HepG2 (cell line): ENCODE results near the gene METAP1D. TPM values are rescaled to one million over a fixed set of nuclear protein-coding genes. Genes with fewer than 3 reads are reported as not detected.
A peak's percentile ranks its signal among the peaks of the same experiment; 100 is the strongest.

ENCODE experiments used
- AKNA ChIP-seq: sonication (generic); formaldehyde crosslinking; IDR thresholded peaks from 2 replicates; pipeline ENCODE4 v1.4.0; 2020; ENCODE audit warnings: missing genetic modification reagents, borderline replicate concordance
- ARHGAP35 ChIP-seq: sonication (generic); formaldehyde crosslinking; IDR thresholded peaks from 2 replicates; pipeline ENCODE4 v1.9.0; 2022; ENCODE audit warnings: mild to moderate bottlenecking, inconsistent platforms, moderate library complexity, missing genetic modification reagents, borderline replicate concordance
- ARID3A ChIP-seq: IDR thresholded peaks from 2 replicates; pipeline ENCODE4 v1.6.1; 2012; ENCODE audit warnings: low read depth, low read length, improper control_type of control experiment
- ARNT2 ChIP-seq: sonication (generic); formaldehyde crosslinking; IDR thresholded peaks from 2 replicates; pipeline ENCODE4 v1.8.0; 2022; ENCODE audit warnings: mild to moderate bottlenecking, low read depth, missing genetic modification reagents, moderate library complexity
- ESRRA ChIP-seq: sonication (generic); formaldehyde crosslinking; IDR thresholded peaks from 2 replicates; pipeline ENCODE4 v1.5.1; 2020; ENCODE audit warnings: mild to moderate bottlenecking, low read depth, missing genetic modification reagents
- HMGXB4 ChIP-seq, 2 experiments: sonication (generic) in 1 of 2; formaldehyde crosslinking in 1 of 2; IDR thresholded peaks; 2 replicates each; pipeline versions ENCODE4 v1.4.0 to v1.6.1; 2018 to 2020; ENCODE audit warnings: missing genetic modification reagents in 2 of 2, borderline replicate concordance in 1 of 2, low read depth in 1 of 2, mild to moderate bottlenecking in 1 of 2, missing biosample characterization in 1 of 2
- MBNL3 ChIP-seq: fragments of 250-450 bp; sonication (Bioruptor Pico); conservative IDR thresholded peaks from 2 replicates; pipeline ENCODE4 v1.8.0; 2022; ENCODE audit warnings: mild to moderate bottlenecking, inconsistent platforms
- MTA3 ChIP-seq: sonication (generic); formaldehyde crosslinking; IDR thresholded peaks from 2 replicates; pipeline ENCODE4 v1.4.0; 2020; ENCODE audit warnings: missing genetic modification reagents
- NFAT5 ChIP-seq: sonication (generic); formaldehyde crosslinking; IDR thresholded peaks from 2 replicates; pipeline ENCODE4 v1.4.0; 2020; ENCODE audit warnings: missing genetic modification reagents
- SUZ12 ChIP-seq: fragments of 150-350 bp; IDR thresholded peaks from 2 replicates; pipeline ENCODE4 v1.6.1; 2014; ENCODE audit warnings: low read depth, low read length
- ZNF34 ChIP-seq: sonication (generic); formaldehyde crosslinking; IDR thresholded peaks from 2 replicates; pipeline ENCODE4 v1.4.0; 2020; ENCODE audit warnings: mild to moderate bottlenecking, missing genetic modification reagents, borderline replicate concordance
- ZNF556 ChIP-seq: sonication (generic); formaldehyde crosslinking; IDR thresholded peaks from 2 replicates; pipeline ENCODE4 v1.4.0; 2020; ENCODE audit warnings: mild to moderate bottlenecking, missing genetic modification reagents, borderline replicate concordance
- ZNF775 ChIP-seq: sonication (generic); formaldehyde crosslinking; IDR thresholded peaks from 2 replicates; pipeline ENCODE4 v1.4.0; 2020; ENCODE audit warnings: missing genetic modification reagents, mild to moderate bottlenecking, moderate library complexity, borderline replicate concordance
- polyA plus RNA-seq, 8 experiments: library from polyadenylated mRNA; depleted of rRNA in 3 of 8; stranded (reverse) in 7 of 8; unstranded in 1 of 8; fragments of >200 nt; fragmentation: Illumina TruSeq in 4 of 8; extraction: Trizol in 4 of 8; gene quantifications; 2 replicates each; pipeline versions ENCODE4 v1.2.1 to v1.2.3, GENCODE V29; 2011 to 2016; ENCODE audit warnings: low read depth in 4 of 8, missing spikeins in 1 of 8, mixed read lengths in 1 of 8; ENCODE audit not compliant: insufficient read depth in 1 of 8
- total RNA-seq, 5 experiments: library from RNA; depleted of rRNA; stranded (reverse); fragments of >200 nt; fragmentation: Illumina TruSeq; extraction: Trizol; gene quantifications; 2 replicates each; pipeline ENCODE4 v1.2.3, GENCODE V29; 2016; ENCODE audit warnings: low read depth in 1 of 5

METAP1D gene
- total and polyA plus RNA-seq, 2 of the 13 experiments (the other 11 are each of a cell fraction or from before 2014, with no cell fraction given): 14.7 to 21.6 TPM

GRCh38 chr2:171999604-172000469 is at the start of gene METAP1D (continued):
- TF ChIP-seq ARNT2 (CRISPR knock-in tag): peak; percentile 97
- peak; percentile 90 for TF ChIP-seq ESRRA (CRISPR knock-in tag)
- peak; percentile 94 for TF ChIP-seq NFAT5
- peak; percentile 96 for TF ChIP-seq ZNF34
- TF ChIP-seq SUZ12: 0 out of 2 replicates have a peak, but pooled peaks have one; percentile 0
- TF ChIP-seq MBNL3 (CRISPR knock-in tag): no peak
- no peak for TF ChIP-seq ZNF775
- TF ChIP-seq ARID3A: no peak; the same call in 1 of the 2 replicates
- TF ChIP-seq ARHGAP35 (CRISPR knock-in tag): peak; percentile 99
- TF ChIP-seq AKNA (CRISPR knock-in tag): peak; percentile 27; the same call in 1 of the 2 replicates
- peak; percentile 84 to 88 for TF ChIP-seq HMGXB4 (CRISPR knock-in tag; IDR thresholded peaks at IDR 0.05; ENCODE audit: borderline replicate concordance in 1 of 2, low read depth in 1 of 2)
- peak; percentile 97 for TF ChIP-seq ZNF556
- no peak for TF ChIP-seq MTA3 (CRISPR knock-in tag)
